MCF 10A (cell line): ENCODE measurements around the gene GPR146. TPM values are rescaled to one million over a fixed set of nuclear protein-coding genes. Genes with fewer than 3 reads are reported as not detected.

ENCODE experiments used
- BruUV-seq: library from RNA; stranded (reverse); fragments of 400-500 nt; replicated peaks from 2 replicates; lab custom pipeline; 2021; lab: Mats Ljungman, UMichigan
- CTCF ChIA-PET: fragments of 300-600 bp; sonication (Branson Sonifier 250); formaldehyde crosslinking; extraction: SDS; loops from one replicate; lab custom pipeline; 2021; ENCODE audit warnings: antibody characterized with exemption, inconsistent platforms; lab: Yijun Ruan, JAX
- POLR2A ChIA-PET: fragments of 300-600, 350-650 bp; sonication (Branson Sonifier 250); formaldehyde crosslinking; extraction: SDS; loops from one replicate; lab custom pipeline; 2020; ENCODE audit warnings: antibody characterized with exemption, inconsistent platforms; lab: Yijun Ruan, JAX
- DNase-seq: peaks from one replicate; pipeline ENCODE4 v3.0.0-alpha.2; 2018; ENCODE audit not compliant: unreplicated experiment
- H3K27ac Mint-ChIP-seq: one replicate; pipeline ENCODE4 v1.8.0; 2022; ENCODE audit warnings: mild to moderate bottlenecking, low read depth, mixed read lengths; ENCODE audit not compliant: unreplicated experiment
- H3K27me3 Mint-ChIP-seq: one replicate; pipeline ENCODE4 v1.8.0; 2022; ENCODE audit warnings: mixed read lengths; ENCODE audit not compliant: insufficient read depth, unreplicated experiment
- H3K36me3 Mint-ChIP-seq: one replicate; pipeline ENCODE4 v1.8.0; 2022; ENCODE audit warnings: mild to moderate bottlenecking, moderate library complexity, mixed read lengths; ENCODE audit not compliant: insufficient read depth, unreplicated experiment
- H3K4me1 Mint-ChIP-seq: one replicate; pipeline ENCODE4 v1.8.0; 2022; ENCODE audit warnings: mixed read lengths; ENCODE audit not compliant: insufficient read depth, unreplicated experiment
- H3K4me3 Mint-ChIP-seq: one replicate; pipeline ENCODE4 v1.8.0; 2022; ENCODE audit warnings: mild to moderate bottlenecking, moderate library complexity, mixed read lengths; ENCODE audit not compliant: unreplicated experiment
- H3K9me3 Mint-ChIP-seq: one replicate; pipeline ENCODE4 v1.8.0; 2022; ENCODE audit warnings: mixed read lengths; ENCODE audit not compliant: unreplicated experiment
- intact Hi-C: fragments of 100-400 bp; cut with micrococcal nuclease; formaldehyde crosslinking; loops from 2 replicates; pipeline ENCODE4 v1.14.1; 2022
- total RNA-seq: library from RNA; stranded (reverse); gene quantifications from 2 replicates; pipeline ENCODE4 v1.2.3, GENCODE V29; 2022
- TF ChIP-seq, protein P1 (sequence below): fragments of 200-600 bp; IDR thresholded peaks from one replicate; pipeline ENCODE4 v1.8.0; 2022; ENCODE audit warnings: antibody characterized with exemption, mild to moderate bottlenecking; ENCODE audit not compliant: unreplicated experiment

The GPR146 gene
- total RNA-seq, 1 experiment from 2014 or later: not detected

DNA sequence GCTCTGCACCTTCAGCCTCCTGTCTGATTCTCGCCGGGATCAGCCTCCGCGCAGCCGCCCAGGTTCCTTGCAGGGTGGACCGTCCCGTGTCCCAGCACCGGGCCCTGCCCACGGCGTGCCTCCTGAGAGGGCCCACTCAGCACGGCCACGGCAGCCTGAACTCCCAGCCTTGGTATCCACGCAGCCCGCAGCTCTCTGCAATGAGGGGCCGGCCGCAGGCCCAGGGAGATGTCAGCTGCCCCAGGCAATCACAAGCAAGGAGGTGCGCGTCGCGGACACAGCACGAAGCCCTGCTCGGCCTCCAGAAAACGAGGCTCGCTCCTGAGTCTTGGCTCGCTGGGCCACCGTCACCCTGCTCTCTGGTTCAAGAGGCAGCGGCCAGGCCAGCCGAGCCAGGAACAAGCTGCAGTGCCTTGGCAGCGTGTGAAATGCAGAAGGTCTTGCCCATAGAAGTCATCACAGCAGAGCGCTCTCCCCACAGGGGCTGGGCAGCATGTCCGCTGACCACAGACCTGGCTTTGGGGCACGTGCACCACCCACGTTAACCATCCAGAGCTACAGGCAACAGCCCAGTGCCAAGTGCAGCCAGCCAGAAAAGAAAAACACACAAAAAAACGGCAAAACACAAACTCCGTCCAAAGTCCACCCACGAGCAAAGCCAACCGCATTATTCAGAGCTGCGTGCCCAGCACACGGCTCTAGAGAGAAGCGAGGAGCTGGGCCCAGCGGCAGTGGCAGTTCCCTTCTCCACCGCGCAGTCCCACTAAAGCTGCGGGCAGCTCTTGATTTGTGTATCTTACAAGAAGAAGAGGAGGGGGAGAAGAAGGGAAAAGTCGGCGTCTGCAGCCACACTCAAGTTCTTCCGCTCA, 57.5 kb downstream of the GPR146 start:
- Mint-ChIP-seq H3K9me3 (no peaks in the 10 kb centered on the region), H3K4me3 (no peak overlapping the region), H3K27me3 (no peaks in the 10 kb centered on the region), H3K4me1 (no peaks in the 10 kb centered on the region), H3K27ac (no peak overlapping the region), H3K36me3 (peaks cover 17% of the 10 kb centered on the region)
- no TSS peak for BruUV-seq
- ChIA-PET CTCF (interaction anchor here (0.6 to 1.9 kb wide), 4 partner anchors 14 to 75 kb away, joined by 3 to 6 read pairs (median 4); no protein-coding TSS in a partner anchor), POLR2A (no interaction called here)
- TF ChIP-seq, protein P1, sequence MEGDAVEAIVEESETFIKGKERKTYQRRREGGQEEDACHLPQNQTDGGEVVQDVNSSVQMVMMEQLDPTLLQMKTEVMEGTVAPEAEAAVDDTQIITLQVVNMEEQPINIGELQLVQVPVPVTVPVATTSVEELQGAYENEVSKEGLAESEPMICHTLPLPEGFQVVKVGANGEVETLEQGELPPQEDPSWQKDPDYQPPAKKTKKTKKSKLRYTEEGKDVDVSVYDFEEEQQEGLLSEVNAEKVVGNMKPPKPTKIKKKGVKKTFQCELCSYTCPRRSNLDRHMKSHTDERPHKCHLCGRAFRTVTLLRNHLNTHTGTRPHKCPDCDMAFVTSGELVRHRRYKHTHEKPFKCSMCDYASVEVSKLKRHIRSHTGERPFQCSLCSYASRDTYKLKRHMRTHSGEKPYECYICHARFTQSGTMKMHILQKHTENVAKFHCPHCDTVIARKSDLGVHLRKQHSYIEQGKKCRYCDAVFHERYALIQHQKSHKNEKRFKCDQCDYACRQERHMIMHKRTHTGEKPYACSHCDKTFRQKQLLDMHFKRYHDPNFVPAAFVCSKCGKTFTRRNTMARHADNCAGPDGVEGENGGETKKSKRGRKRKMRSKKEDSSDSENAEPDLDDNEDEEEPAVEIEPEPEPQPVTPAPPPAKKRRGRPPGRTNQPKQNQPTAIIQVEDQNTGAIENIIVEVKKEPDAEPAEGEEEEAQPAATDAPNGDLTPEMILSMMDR: no peak
- intact Hi-C loops: no loop called here
- DNase-seq: no peak

DNA sequence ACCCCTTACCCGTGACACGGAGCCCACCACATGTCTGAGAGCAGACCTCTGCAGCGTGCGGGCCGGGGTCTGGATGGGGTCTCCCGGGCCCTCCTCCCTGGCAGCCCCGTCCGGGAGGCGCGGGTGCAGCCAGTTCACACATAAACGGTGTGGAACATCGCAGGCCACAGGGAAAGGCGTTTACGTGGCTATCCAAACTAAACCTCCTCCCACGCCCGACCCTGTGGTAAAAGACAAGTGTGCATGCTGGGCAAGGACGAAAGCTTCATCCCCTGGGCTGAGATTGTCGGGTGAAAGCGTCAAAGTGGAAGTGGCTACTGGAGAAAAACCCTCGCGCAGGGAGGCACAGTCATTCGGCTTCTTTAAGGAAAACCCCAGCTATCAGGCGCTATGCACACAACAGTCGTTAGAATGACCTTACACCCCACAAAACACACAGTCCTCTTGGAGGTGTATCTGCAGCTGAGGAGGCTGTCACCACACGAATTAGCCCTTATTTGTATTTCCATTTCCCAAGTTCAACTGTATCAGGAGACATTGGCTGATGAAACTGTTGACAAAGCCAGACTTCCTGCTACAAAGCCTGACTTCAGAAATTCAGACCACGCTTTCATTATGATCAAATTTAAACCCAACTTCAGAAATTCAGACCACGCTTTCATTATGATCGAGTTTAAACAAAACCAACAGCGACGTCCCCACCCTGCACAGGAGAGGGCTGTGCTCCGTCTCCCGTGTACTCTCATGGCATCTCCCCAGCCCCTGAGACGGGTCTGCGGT, 58.9 kb downstream of the GPR146 start:
- intact Hi-C loops: no loop called here
- POLR2A ChIA-PET: no interaction called here
- BruUV-seq: no TSS peak

DNA sequence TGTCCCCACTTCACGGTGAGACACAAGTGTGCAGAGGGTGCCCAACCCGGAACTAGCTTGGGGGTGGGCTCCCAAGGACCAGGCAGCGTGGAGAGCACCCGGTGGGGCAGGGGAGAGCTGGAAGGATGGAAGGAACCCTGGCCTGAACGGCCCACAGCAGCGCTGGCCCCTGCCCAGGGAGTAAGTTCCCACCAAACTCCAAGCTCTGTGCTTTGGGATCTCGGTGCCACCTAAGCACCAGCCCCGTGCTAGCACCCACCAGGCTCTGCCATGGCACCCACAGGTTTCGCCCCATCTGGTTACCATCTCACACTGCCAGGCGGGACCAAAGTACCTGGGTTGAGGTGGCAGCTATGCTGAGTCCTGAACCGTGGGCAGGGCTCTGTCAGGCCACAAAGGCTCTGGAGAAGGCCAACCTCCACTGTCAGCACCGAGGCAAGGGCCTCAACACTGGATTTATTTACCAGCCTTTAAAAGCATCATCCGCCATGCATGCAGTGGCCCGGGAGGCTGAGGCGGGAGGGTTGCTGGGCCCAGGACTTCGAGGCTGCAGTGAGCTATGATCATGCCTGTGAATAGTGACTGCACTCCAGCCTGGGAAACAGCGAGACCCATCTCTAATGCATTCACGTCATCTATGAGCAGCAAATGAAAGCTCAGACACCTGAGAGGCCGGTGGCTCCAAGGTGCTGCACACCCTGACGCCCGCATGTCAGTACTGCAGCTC, 59.6 kb downstream of the GPR146 start:
- Mint-ChIP-seq H3K27me3 (no peaks in the 10 kb centered on the region), H3K27ac (no peak overlapping the region), H3K4me3 (no peak overlapping the region), H3K9me3 (no peaks in the 10 kb centered on the region), H3K36me3 (peaks cover 17% of the 10 kb centered on the region), H3K4me1 (no peaks in the 10 kb centered on the region)
- ChIA-PET CTCF (interaction anchor here (0.7 to 1.9 kb wide), 2 partner anchors 18 to 38 kb away, joined by 3 to 4 read pairs; no protein-coding TSS in a partner anchor), POLR2A (no interaction called here)
- intact Hi-C loops: no loop called here
- TF ChIP-seq, protein P1: no peak
- no TSS peak for BruUV-seq
- no peak for DNase-seq

More for the DNA sequence above, 58.9 kb downstream of the GPR146 start:
- no peak overlapping the region for H3K4me3 Mint-ChIP-seq
- H3K4me1 Mint-ChIP-seq: no peaks in the 10 kb centered on the region
- CTCF ChIA-PET: interaction anchor here (1.9 kb wide), 2 partner anchors 17 kb away, joined by 4 to 6 read pairs; no protein-coding TSS in a partner anchor
- no peak overlapping the region for H3K27ac Mint-ChIP-seq
- TF ChIP-seq, protein P1: no peak
- H3K36me3 Mint-ChIP-seq: peaks cover 17% of the 10 kb centered on the region
- no peaks in the 10 kb centered on the region for H3K27me3 Mint-ChIP-seq
- no peak for DNase-seq
- no peaks in the 10 kb centered on the region for H3K9me3 Mint-ChIP-seq
